HG03280 (cell line): ENCODE measurements around the gene FDPS.
A peak's percentile ranks its signal among the peaks of the same experiment; 100 is the strongest.
"Not testable (repeated sequence)": the region's sequence is repeated elsewhere in the genome, so short reads cannot be mapped to it uniquely, and the experiment has no call there.

Source experiments
- ATAC-seq: cut with Tn5 transposase; IDR thresholded peaks from one replicate; pipeline ENCODE4 v1.9.1; 2021; ENCODE audit warnings: mild to moderate bottlenecking, moderate library complexity; ENCODE audit not compliant: unreplicated experiment

Gene FDPS

GRCh38 chr1:155318082-155318481 lies 9.4 kb downstream of the FDPS start:
- no peak for ATAC-seq

- ATAC-seq = no peak
Observed at GRCh38 chr1:155319536-155319935, 10.9 kb downstream of the FDPS start.

GRCh38 chr1:155320252-155320651 lies 11.6 kb downstream of the FDPS start:
- ATAC-seq = no peak

- ATAC-seq = no peak
Observed at GRCh38 chr1:155320661-155321617, 12.3 kb downstream of the FDPS start, which contains the start of gene RUSC1. Gene RUSC1 (plus strand): TSS chr1:155320894. CDS start chr1:155321774, 880 bp downstream.

DNA sequence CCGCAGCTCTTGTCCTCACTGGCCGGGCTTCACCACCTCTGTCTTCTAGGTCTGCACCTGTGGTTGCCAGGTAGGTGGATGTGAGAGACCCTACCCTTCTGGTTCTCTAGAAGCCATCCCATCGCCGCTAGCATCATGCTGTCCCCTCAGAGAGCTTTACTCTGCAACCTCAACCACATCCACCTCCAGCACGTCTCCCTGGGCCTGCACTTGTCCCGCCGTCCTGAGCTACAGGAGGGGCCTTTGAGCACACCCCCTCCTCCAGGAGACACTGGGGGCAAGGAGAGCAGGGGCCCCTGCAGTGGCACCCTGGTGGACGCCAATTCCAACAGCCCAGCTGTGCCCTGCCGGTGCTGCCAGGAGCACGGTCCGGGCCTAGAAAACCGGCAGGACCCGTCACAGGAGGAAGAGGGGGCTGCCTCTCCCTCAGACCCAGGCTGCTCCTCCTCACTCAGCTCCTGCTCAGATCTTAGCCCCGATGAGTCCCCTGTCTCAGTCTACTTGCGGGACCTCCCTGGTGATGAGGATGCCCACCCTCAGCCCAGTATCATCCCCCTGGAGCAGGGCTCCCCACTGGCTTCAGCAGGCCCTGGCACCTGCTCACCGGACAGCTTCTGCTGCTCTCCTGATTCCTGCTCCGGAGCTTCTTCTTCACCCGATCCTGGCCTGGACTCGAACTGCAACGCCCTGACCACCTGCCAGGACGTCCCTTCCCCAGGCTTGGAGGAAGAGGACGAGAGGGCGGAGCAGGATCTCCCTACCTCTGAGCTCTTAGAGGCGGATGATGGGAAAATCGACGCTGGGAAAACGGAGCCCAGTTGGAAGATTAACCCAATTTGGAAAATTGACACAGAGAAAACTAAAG lies 13.2 kb downstream of the FDPS start:
- ATAC-seq = no peak

- no peak for ATAC-seq
Observed at GRCh38 chr1:155322571-155322952, 13.9 kb downstream of the FDPS start.

DNA sequence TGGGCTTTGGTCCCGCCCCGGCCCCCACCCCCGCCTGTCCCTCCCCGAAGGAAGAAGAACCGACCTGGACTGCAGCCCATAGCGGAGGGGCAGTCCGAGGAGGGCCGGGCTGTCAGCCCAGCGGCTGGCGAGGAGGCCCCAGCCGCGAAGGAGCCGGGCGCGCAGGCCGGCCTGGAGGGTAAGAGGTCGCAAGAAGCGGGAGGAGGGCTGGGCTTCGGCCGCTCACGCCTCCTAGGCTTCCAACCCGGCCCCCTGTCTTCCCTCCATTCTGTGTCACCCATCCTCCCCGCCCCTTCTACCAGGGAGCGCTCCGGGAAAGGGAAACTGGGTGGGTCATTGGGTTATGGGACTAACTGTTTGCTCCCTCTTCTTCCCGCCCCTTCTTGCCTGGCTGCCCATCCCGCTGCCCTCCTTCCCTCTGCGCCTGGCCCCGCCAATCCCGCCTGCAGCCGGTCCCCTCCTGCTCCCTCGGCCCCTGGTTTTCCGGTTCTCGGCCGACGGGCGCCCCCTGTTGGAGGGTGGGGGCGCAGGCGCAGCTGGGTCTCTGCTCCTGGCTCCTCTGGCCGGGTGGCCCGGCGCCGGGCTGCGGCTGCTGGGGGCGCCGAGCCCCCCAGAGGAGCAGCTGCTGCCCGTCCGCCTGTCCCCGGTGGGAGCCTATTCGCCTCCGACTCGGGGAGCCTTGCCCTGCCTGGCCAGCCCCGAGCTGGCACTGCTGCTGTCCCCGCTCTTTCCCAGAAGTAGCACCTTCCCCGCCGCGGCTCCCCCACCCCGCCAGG lies 14.5 kb downstream of the FDPS start:
- no peak for ATAC-seq

GRCh38 chr1:155323729-155324036 lies 15.0 kb downstream of the FDPS start:
- ATAC-seq = peak; percentile 48

GRCh38 chr1:155324037-155324716 lies 15.5 kb downstream of the FDPS start:
- peak; percentile 61 for ATAC-seq

DNA sequence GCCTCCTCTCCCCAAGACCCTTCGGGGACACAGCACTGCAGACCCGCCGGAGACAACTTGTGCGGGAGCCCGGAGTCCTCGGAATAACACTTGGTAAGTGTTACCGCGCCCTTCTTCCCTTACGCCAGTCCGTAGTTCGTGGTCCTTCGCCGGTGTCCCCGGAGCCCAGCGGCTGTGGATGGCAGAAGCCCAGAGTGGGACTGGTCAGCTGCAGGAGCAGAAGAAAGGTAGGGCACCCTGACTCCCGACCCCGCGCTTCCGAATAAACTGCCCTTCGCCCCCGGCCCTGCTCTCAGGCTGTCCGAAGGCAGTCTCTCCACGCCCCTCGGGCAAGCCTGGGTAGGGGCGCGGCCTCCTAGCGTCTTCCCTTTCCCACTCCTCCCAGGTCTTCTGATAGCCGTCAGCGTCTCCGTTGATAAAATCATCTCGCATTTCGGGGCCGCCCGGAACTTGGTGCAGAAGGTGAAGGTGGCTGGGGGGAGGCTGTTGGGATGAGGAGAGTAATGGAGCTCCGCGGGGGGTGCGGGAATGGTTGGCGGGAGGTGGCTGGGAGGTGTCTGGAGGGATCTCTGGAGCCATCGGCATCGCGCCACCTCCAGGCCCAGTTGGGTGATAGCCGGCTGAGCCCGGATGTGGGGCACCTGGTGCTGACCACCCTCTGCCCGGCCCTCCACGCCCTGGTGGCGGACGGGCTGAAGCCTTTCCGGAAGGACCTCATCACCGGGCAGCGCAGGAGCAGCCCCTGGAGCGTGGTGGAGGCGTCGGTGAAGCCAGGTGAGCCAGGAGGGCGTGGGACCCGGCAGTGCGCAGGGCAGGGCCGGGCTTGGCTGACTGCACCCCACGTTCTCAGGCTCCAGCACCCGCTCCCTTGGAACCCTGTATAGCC lies 16.3 kb downstream of the FDPS start:
- no peak for ATAC-seq

- no peak for ATAC-seq
Observed at GRCh38 chr1:155325603-155325893, 16.9 kb downstream of the FDPS start.

DNA sequence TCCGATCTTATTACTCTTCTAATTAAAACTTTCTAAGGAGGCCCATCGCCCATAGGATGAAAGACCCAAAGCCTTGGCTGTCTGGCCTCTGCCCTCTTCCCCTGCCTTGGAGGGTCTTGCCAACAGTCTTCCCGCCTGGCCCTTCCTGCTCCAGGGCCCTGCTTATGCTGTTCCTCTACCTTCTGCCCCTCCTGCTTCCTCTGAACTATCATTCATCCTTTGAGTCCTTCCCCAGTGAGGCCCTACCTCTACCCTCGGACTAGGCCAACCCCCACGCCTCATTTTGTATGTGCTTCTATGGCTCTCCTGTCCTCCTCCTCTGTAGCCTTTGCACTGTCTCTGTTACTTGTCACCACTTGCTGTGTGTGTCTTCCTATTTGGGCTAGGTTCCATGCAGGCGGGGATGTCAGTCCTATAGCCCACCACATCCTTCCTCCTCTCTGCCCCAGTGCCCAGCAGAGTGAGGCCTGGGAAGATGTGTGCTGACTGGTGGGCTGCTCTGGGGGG lies 17.4 kb downstream of the FDPS start:
- no peak for ATAC-seq

DNA sequence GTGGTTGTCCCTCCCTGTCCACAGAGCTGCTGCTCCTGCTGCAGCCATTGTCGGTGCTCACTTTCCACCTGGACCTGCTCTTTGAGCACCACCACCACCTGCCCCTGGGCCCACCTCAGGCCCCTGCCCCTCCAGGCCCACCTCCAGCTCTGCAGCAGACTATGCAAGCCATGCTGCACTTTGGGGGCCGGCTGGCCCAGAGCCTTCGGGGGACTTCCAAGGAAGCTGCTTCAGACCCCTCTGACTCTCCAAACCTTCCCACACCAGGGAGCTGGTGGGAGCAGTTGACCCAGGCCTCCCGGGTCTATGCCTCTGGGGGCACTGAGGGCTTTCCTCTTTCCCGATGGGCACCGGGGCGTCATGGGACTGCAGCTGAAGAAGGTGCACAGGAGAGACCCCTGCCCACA lies 18.0 kb downstream of the FDPS start:
- ATAC-seq = no peak

- ATAC-seq = no peak
Observed at GRCh38 chr1:155327981-155328380, 19.3 kb downstream of the FDPS start.

DNA sequence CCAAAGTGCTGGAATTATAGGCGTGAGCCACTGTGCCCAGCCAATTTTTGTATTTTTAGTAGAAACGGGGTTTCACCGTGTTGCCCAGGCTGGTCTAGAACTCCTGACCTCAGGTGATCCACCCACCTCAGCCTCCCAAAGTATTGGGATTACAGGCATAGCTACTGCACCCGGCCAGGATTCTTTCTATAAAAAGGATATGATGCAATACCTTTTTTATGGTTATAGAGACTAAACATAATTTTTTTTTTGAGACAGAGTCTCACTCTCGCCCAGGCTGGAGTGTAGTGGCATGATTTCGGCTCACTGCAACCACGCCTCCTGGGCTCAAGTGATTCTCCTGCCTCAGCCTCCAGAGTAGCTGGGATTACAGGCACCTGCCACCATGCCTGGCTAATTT lies 20.2 kb downstream of the FDPS start:
- not testable (repeated sequence) for ATAC-seq

GRCh38 chr1:155329980-155330598 lies 21.4 kb downstream of the FDPS start:
- ATAC-seq = no peak

DNA sequence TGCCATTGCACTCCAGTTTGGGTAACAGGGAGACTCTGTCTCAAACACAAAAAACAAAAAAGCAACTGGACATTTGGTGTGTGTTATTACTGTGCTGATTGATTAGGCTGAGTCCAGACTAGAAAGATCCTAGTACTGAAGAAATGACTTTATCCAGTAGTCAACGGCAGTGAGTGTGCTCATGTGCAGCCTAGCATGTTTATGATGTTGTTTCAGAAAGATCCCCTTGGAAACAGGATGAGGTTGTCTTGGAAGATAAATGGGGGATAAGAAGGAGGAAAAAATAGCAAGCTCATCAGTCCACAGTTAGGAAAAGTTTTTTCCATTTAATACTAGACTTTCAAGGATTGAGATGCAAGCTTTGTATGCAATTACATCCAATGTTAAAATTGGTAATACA lies 26.3 kb downstream of the FDPS start:
- no peak for ATAC-seq

DNA sequence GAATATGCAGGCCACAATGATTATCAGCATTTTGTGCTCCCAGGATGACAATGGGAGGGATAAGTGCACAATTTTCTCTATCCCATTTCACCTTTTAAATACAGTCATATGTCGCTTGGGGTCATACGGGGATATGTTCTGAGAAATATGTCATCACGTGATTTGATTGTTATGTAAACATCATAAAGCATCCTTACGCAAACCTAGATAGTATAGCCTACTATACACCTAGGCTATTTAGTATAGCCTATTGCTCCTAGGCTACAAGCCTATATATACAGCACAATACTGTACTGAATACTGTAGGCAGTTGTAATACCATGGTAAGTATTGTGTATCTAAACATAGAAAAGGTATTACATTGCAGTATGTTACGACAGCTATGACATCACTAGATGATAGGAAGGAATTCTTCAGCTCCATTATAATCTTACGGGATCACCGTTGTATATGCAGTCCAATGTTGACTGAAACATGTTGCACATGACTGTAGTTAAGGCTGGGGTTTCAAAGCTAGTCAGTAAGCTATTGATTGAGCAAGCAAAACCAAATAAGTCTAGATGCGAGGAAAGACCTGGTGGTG lies 30.9 kb downstream of the FDPS start:
- ATAC-seq = no peak

DNA sequence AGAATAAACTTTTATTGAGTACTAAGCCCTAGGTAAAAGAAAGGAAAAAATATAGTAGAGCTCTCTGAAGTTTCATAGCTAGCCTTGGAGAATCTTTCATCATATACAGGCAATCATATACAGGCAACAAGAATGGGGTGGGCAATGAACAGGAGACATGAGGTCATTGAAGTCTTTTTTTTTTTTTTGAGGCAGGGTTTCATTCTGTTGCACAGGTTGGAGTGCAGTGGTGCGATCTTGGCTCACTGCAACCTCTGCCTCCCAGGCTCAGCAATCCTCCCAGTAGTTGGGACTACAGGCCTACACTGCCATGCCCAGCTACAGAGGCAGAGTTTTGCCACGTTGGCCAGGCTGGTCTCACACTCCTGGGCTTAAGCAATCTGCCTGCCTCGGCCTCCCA lies 34.2 kb downstream of the FDPS start:
- no peak for ATAC-seq
